SIG-M5 treated with dmso at 0.1 percent for 504 hours (cell line): Measurements from ENCODE around the gene SNRNP70.
"Not testable (repeated sequence)": the region's sequence is repeated elsewhere in the genome, so short reads cannot be mapped to it uniquely, and the experiment has no call there.

Experiments used
- DNase-seq: peaks from one replicate; lab custom pipeline; 2025; ENCODE audit not compliant: unreplicated experiment; lab: John Stamatoyannopoulos, UW

The SNRNP70 gene

GRCh38 chr19:49141352-49141751, 56.1 kb downstream of the SNRNP70 start:
- DNase-seq, result no peak

GRCh38 chr19:49142866-49143335, 57.6 kb downstream of the SNRNP70 start:
- DNase-seq, result peak; percentile 30

GRCh38 chr19:49145573-49146407, 60.5 kb downstream of the SNRNP70 start:
- peak; percentile 76 for DNase-seq

DNA sequence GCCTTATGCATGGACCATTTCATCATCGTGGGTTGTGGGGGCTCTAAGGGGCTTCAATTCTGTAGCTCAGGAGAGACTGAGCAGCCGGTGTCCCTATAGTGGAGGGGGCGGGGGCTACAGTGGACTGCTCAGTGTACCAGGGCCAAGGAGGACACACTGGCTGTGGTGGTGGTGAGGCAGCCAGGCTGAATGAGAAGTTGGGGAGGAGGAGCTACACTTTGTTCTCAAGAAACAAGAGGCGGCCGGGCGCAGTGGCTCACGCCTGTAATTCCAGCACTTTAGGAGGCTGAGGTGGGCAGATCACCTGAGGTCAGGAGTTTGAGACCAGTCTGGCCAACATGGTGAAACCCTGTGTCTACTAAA, 61.1 kb downstream of the SNRNP70 start:
- DNase-seq, result not testable (repeated sequence)

- no peak for DNase-seq
Observed at GRCh38 chr19:49148044-49148682, 62.9 kb downstream of the SNRNP70 start.

GRCh38 chr19:49148784-49149651, 63.8 kb downstream of the SNRNP70 start:
- DNase-seq, result peak; percentile 91

GRCh38 chr19:49149652-49150105, 64.4 kb downstream of the SNRNP70 start:
- DNase-seq, result peak; percentile 50

DNA sequence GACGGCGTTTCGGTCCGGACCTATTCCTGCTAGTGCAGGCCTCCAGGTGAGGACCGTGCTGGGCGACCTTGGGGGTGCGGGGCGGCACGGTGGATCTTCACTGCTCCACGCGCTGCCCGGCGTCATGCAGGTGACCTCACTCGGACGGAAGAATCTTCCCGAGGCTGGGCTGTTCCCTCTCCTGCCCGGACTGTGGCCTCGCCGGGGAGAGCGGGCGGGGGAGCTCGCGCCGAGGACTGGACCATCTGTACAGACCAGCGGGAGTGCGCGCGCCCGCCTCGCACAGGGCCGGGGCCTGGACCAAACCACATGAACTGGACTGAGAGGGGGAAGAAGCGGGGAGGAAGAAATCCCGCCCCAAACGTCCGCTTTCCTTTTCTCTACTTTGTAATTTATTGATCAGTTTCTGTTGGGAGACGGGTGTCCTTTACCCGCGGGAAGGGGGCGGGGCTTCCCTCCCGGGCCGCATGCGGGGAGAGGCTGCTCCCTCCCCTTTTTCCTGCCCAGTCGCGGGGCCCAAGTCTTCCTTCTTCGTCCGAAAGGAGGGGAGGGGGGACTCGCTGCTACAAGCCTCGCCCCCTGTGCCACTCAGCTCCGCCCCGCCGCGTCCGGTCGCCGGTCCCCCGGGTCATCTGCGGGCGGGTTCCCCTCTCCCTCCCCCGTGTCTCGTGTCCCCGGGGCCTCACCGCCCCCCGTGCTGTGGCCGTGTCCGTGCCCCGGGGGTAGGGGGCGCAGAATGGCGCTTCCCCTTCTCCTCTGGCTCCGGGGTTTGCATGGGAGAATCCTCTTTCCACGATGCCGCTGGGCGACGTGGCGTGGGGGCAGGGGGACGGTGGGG, 65.1 kb downstream of the SNRNP70 start:
- peak; percentile 88 for DNase-seq

GRCh38 chr19:49150944-49151243, 65.6 kb downstream of the SNRNP70 start:
- DNase-seq, result no peak

GRCh38 chr19:49151267-49152118, 66.2 kb downstream of the SNRNP70 start:
- DNase-seq, result peak; percentile 47

DNA sequence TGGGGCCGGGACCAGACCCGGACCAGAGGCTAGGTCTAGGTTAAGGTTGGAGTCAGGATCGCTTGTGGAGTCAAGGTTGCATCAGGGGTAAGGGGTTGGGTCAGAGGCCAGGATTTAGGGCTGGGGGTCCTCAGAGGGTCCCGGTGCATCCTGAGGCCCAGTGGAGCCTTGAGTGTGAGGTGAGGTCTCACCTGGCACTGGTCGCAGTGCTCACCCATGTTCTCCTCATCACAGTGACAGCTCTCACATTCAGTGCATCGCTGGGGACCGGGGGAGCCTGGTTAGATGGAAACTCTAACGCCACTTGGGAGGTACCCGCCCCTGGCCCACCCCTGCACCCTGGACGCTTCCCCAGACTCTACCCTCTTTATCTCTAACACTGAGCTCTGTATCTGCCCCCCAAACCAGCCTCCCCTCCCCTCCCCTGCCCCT, 66.9 kb downstream of the SNRNP70 start:
- no peak for DNase-seq

- DNase-seq, result no peak
Observed at GRCh38 chr19:49153167-49153809, 68.0 kb downstream of the SNRNP70 start.

GRCh38 chr19:49154279-49154678, 69.0 kb downstream of the SNRNP70 start:
- no peak for DNase-seq

GRCh38 chr19:49155005-49155819, 70.0 kb downstream of the SNRNP70 start, which contains the start of gene HRC:
Gene HRC, minus strand, starts transcription at chr19:49155396. Its CDS starts 159 bp downstream, at chr19:49155237.
- DNase-seq, result no peak

GRCh38 chr19:49155820-49156346, 70.6 kb downstream of the SNRNP70 start:
- no peak for DNase-seq

GRCh38 chr19:49157445-49158224, 72.4 kb downstream of the SNRNP70 start, which contains the start of gene TRPM4:
Gene TRPM4, plus strand, starts transcription at chr19:49157792. Its CDS starts 75 bp downstream, at chr19:49157867.
- peak; percentile 68 for DNase-seq
